GM23338 (cell line): Measurements from ENCODE around the gene CEND1. TPM values are rescaled to one million over a fixed set of nuclear protein-coding genes. Genes with fewer than 3 reads are reported as not detected.

Experiments
- ATAC-seq: fragments of 200-7000 bp; cut with Tn5 transposase; 3 replicates; pipeline ENCODE4 v1.9.1; 2020
- DNase-seq: peaks from one replicate; pipeline ENCODE4 v3.0.0-alpha.2; 2015; ENCODE audit warnings: low spot score
- H2AFZ ChIP-seq: fragments of 200-600 bp; sonication (generic); 2 replicates; pipeline ENCODE4 v1.8.0; 2016; ENCODE audit warnings: antibody characterized with exemption, mild to moderate bottlenecking, moderate library complexity
- H3F3A ChIP-seq: fragments of 200-600 bp; sonication (generic); replicated peaks from 2 replicates; pipeline ENCODE4 v1.8.0; 2017; ENCODE audit warnings: antibody characterized with exemption, mixed run types, low read depth
- H3K27ac ChIP-seq: fragments of 200-600 bp; sonication (generic); 2 replicates; pipeline ENCODE4 v1.6.1; 2016; ENCODE audit warnings: low read depth
- H3K27me3 ChIP-seq: fragments of 200-600 bp; sonication (generic); 2 replicates; pipeline ENCODE4 v1.8.0; 2016; ENCODE audit warnings: mild to moderate bottlenecking, mixed run types, moderate library complexity; ENCODE audit not compliant: insufficient read depth
- H3K36me3 ChIP-seq: fragments of 200-600 bp; sonication (generic); 2 replicates; pipeline ENCODE4 v1.8.0; 2016; ENCODE audit warnings: mild to moderate bottlenecking; ENCODE audit not compliant: insufficient read depth
- H3K4me1 ChIP-seq: fragments of 200-600 bp; sonication (generic); 2 replicates; pipeline ENCODE4 v1.8.0; 2016; ENCODE audit warnings: mild to moderate bottlenecking, moderate library complexity; ENCODE audit not compliant: insufficient read depth
- H3K4me2 ChIP-seq: fragments of 200-600 bp; sonication (generic); 2 replicates; pipeline ENCODE4 v1.7.1; 2017; ENCODE audit warnings: mixed run types
- H3K4me3 ChIP-seq: fragments of 200-600 bp; sonication (generic); 2 replicates; pipeline ENCODE4 v1.6.1; 2016; ENCODE audit warnings: mixed run types
- H3K79me2 ChIP-seq: fragments of 200-600 bp; sonication (generic); replicated peaks from 2 replicates; pipeline ENCODE4 v1.8.0; 2017; ENCODE audit warnings: mild to moderate bottlenecking; ENCODE audit not compliant: insufficient read depth
- H3K9me2 ChIP-seq: fragments of 200-600 bp; sonication (generic); 2 replicates; pipeline ENCODE4 v1.8.0; 2017; ENCODE audit not compliant: insufficient read depth
- H4K20me1 ChIP-seq: fragments of 200-600 bp; sonication (generic); replicated peaks from 2 replicates; pipeline ENCODE4 v1.8.0; 2017; ENCODE audit warnings: mild to moderate bottlenecking; ENCODE audit not compliant: insufficient read depth
- H3K27ac Mint-ChIP-seq: 2 replicates; pipeline ENCODE4 v1.8.0; 2020; ENCODE audit warnings: inconsistent platforms, mild to moderate bottlenecking, moderate library complexity, mixed read lengths
- H3K27me3 Mint-ChIP-seq: 3 replicates; pipeline ENCODE4 v1.8.0; 2022; ENCODE audit warnings: low read depth, mild to moderate bottlenecking, moderate library complexity, mixed read lengths, inconsistent platforms; ENCODE audit not compliant: insufficient read depth, poor library complexity
- H3K36me3 Mint-ChIP-seq: 3 replicates; pipeline ENCODE4 v1.8.0; 2021; ENCODE audit warnings: low read depth, mild to moderate bottlenecking, inconsistent platforms, moderate library complexity, mixed read lengths
- H3K4me1 Mint-ChIP-seq: 3 replicates; pipeline ENCODE4 v1.8.0; 2020; ENCODE audit warnings: mild to moderate bottlenecking, inconsistent platforms, mixed read lengths
- H3K4me3 Mint-ChIP-seq: 3 replicates; pipeline ENCODE4 v1.8.0; 2021; ENCODE audit warnings: moderate library complexity, mild to moderate bottlenecking, inconsistent platforms, mixed read lengths
- H3K9me3 Mint-ChIP-seq: 3 replicates; pipeline ENCODE4 v1.8.0; 2020; ENCODE audit warnings: moderate library complexity, mild to moderate bottlenecking, inconsistent platforms, mixed read lengths
- CREB1 ChIP-seq: fragments of 250-450 bp; sonication (Bioruptor Pico); IDR thresholded peaks from 2 replicates; pipeline ENCODE4 v1.5.0; 2020; ENCODE audit warnings: low read depth, mild to moderate bottlenecking, moderate library complexity
- EZH2 ChIP-seq: fragments of 200-600 bp; sonication (generic); IDR thresholded peaks from one replicate; pipeline ENCODE4 v1.8.0; 2017; ENCODE audit warnings: antibody characterized with exemption, mild to moderate bottlenecking, low read depth; ENCODE audit not compliant: unreplicated experiment
- POLR2AphosphoS5 ChIP-seq: IDR thresholded peaks from 2 replicates; pipeline ENCODE4 v1.6.1; 2016; ENCODE audit warnings: antibody characterized with exemption, low read depth
- polyA plus RNA-seq: library from polyadenylated mRNA; unstranded; fragments of >200 nt; fragmentation: Nextera tagmentation; extraction: Ambion mirVana; gene quantifications from 2 replicates; pipeline ENCODE4 v1.2.1, GENCODE V29; 2016
- total RNA-seq: library from RNA; depleted of rRNA; stranded (reverse); fragments of >200 nt; shearing (Covaris generic); gene quantifications from 2 replicates; pipeline ENCODE4 v1.2.3, GENCODE V29; 2014
- TF ChIP-seq, protein P1 (sequence below): fragments of 250-450 bp; sonication (Bioruptor Pico); IDR thresholded peaks from 2 replicates; pipeline ENCODE4 v1.5.0; 2020; ENCODE audit warnings: mild to moderate bottlenecking, moderate library complexity
- TF ChIP-seq, protein P2 (sequence below): IDR thresholded peaks from one replicate; pipeline ENCODE4 v1.6.1; 2018; ENCODE audit warnings: antibody characterized with exemption; ENCODE audit not compliant: unreplicated experiment

The CEND1 gene
- total and polyA plus RNA-seq, 2 experiments from 2014 or later, result 4.8 to 5.5 TPM

DNA sequence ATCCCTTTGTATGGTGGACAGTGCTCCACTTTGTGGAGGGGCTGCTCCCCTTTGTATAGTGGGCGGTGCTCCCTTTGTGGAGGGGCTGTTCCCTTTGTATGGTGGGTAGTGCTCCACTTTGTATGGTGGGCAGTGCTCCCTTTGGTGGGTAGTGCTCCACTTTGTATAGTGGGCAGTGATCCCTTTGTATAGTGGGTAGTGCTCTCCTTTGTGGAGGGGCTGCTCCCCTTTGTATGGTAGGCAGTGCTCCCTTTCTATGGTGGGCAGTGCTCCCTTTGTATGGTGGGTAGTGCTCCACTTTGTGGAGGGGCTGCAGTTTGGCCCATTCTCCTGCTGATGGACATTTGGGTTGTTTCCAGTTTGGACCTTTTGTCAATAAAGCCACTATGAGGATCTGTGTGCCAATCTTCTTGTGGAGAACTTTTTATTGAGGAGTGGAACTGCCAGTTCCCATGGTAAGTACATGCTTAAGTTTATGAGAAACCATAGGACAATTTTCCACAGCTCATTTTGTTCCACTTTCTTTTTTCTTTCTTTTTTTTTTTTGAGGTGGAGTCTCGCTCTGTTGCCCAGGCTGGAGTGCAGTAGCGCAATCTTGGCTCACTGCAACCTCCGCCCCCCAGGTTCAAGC, 47.2 kb downstream of the CEND1 start (continued):
- TF ChIP-seq, protein P1, sequence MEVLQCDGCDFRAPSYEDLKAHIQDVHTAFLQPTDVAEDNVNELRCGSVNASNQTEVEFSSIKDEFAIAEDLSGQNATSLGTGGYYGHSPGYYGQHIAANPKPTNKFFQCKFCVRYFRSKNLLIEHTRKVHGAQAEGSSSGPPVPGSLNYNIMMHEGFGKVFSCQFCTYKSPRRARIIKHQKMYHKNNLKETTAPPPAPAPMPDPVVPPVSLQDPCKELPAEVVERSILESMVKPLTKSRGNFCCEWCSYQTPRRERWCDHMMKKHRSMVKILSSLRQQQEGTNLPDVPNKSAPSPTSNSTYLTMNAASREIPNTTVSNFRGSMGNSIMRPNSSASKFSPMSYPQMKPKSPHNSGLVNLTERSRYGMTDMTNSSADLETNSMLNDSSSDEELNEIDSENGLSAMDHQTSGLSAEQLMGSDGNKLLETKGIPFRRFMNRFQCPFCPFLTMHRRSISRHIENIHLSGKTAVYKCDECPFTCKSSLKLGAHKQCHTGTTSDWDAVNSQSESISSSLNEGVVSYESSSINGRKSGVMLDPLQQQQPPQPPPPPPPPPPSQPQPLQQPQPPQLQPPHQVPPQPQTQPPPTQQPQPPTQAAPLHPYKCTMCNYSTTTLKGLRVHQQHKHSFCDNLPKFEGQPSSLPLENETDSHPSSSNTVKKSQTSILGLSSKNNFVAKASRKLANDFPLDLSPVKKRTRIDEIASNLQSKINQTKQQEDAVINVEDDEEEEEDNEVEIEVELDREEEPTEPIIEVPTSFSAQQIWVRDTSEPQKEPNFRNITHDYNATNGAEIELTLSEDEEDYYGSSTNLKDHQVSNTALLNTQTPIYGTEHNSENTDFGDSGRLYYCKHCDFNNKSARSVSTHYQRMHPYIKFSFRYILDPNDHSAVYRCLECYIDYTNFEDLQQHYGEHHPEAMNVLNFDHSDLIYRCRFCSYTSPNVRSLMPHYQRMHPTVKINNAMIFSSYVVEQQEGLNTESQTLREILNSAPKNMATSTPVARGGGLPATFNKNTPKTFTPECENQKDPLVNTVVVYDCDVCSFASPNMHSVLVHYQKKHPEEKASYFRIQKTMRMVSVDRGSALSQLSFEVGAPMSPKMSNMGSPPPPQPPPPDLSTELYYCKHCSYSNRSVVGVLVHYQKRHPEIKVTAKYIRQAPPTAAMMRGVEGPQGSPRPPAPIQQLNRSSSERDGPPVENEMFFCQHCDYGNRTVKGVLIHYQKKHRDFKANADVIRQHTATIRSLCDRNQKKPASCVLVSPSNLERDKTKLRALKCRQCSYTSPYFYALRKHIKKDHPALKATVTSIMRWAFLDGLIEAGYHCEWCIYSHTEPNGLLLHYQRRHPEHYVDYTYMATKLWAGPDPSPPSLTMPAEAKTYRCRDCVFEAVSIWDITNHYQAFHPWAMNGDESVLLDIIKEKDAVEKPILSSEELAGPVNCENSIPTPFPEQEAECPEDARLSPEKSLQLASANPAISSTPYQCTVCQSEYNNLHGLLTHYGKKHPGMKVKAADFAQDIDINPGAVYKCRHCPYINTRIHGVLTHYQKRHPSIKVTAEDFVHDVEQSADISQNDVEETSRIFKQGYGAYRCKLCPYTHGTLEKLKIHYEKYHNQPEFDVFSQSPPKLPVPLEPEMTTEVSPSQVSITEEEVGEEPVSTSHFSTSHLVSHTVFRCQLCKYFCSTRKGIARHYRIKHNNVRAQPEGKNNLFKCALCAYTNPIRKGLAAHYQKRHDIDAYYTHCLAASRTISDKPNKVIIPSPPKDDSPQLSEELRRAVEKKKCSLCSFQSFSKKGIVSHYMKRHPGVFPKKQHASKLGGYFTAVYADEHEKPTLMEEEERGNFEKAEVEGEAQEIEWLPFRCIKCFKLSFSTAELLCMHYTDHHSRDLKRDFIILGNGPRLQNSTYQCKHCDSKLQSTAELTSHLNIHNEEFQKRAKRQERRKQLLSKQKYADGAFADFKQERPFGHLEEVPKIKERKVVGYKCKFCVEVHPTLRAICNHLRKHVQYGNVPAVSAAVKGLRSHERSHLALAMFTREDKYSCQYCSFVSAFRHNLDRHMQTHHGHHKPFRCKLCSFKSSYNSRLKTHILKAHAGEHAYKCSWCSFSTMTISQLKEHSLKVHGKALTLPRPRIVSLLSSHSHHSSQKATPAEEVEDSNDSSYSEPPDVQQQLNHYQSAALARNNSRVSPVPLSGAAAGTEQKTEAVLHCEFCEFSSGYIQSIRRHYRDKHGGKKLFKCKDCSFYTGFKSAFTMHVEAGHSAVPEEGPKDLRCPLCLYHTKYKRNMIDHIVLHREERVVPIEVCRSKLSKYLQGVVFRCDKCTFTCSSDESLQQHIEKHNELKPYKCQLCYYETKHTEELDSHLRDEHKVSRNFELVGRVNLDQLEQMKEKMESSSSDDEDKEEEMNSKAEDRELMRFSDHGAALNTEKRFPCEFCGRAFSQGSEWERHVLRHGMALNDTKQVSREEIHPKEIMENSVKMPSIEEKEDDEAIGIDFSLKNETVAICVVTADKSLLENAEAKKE (CRISPR knock-in tag), result no peak
- TF ChIP-seq CREB1 (CRISPR knock-in tag), result no peak

DNA sequence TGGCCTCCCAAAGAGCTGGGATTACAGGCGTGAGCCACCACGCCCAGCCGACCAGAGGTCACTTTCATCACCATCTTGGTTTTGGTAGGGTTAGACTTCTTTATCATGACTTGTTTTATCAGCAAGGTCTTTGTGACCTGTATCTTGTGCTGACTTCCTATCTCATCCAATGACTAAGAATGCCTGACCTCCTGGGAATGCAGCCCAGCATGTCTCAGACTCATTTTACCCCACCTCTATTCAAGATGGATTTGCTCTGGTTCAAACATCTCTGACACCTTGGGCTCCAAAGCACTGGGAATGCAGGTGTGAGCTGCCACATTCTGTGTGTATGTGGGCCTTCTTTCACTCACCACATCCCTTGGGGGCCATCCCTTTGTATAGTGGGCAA, 47.7 kb downstream of the CEND1 start:
- no peaks in the 10 kb centered on the region for H3K36me3 ChIP-seq
- H3K4me3 ChIP-seq, result no peak overlapping the region
- Mint-ChIP-seq H3K27me3 (peaks cover 21% of the 10 kb centered on the region), H3K4me3 (no peak overlapping the region), H3K36me3 (peaks cover 13% of the 10 kb centered on the region), H3K9me3 (peaks cover 22% of the 10 kb centered on the region; the same call in 2 of the 3 replicates), H3K4me1 (peaks cover 17% of the 10 kb centered on the region), H3K27ac (no peak overlapping the region)
- no peaks in the 10 kb centered on the region for H3K27me3 ChIP-seq
- H2AFZ ChIP-seq, result no peak overlapping the region
- H4K20me1 ChIP-seq, result no peaks in the 10 kb centered on the region
- H3K4me1 ChIP-seq, result peaks cover 19% of the 10 kb centered on the region
- no peak for DNase-seq
- peaks cover 8% of the 10 kb centered on the region for H3F3A ChIP-seq
- no peak overlapping the region for H3K27ac ChIP-seq
- no peaks in the 10 kb centered on the region; the same call in 1 of the 2 replicates for H3K79me2 ChIP-seq
- no peaks in the 10 kb centered on the region; the same call in 1 of the 2 replicates for H3K9me2 ChIP-seq
- no peak for ATAC-seq
- no peak overlapping the region for H3K4me2 ChIP-seq
- TF ChIP-seq POLR2AphosphoS5 (no peak), EZH2 (no peak)
- TF ChIP-seq, protein P1 (CRISPR knock-in tag), result no peak
- TF ChIP-seq, protein P2, sequence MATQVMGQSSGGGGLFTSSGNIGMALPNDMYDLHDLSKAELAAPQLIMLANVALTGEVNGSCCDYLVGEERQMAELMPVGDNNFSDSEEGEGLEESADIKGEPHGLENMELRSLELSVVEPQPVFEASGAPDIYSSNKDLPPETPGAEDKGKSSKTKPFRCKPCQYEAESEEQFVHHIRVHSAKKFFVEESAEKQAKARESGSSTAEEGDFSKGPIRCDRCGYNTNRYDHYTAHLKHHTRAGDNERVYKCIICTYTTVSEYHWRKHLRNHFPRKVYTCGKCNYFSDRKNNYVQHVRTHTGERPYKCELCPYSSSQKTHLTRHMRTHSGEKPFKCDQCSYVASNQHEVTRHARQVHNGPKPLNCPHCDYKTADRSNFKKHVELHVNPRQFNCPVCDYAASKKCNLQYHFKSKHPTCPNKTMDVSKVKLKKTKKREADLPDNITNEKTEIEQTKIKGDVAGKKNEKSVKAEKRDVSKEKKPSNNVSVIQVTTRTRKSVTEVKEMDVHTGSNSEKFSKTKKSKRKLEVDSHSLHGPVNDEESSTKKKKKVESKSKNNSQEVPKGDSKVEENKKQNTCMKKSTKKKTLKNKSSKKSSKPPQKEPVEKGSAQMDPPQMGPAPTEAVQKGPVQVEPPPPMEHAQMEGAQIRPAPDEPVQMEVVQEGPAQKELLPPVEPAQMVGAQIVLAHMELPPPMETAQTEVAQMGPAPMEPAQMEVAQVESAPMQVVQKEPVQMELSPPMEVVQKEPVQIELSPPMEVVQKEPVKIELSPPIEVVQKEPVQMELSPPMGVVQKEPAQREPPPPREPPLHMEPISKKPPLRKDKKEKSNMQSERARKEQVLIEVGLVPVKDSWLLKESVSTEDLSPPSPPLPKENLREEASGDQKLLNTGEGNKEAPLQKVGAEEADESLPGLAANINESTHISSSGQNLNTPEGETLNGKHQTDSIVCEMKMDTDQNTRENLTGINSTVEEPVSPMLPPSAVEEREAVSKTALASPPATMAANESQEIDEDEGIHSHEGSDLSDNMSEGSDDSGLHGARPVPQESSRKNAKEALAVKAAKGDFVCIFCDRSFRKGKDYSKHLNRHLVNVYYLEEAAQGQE, result no peak
